Stimulated activated CD8-positive, alpha-beta memory T cell treated with anti-CD3 and anti-CD28 coated beads, Interleukin-12 subunit alpha, Interleukin-12 subunit beta, amount 100 ng/mL, for 4 hours (primary cell): Measurements from ENCODE around the gene LRRC51.
"Not testable (repeated sequence)": the region's sequence is repeated elsewhere in the genome, so short reads cannot be mapped to it uniquely, and the experiment has no call there.

Source experiments
- DNase-seq: peaks from one replicate; pipeline ENCODE4 v3.0.0-alpha.2; 2020; ENCODE audit warnings: low read depth

LRRC51 gene

GRCh38 chr11:72140661-72141060 lies 60.0 kb downstream of the LRRC51 start:
- no peak for DNase-seq

- DNase-seq: no peak
Measured at GRCh38 chr11:72141066-72141465, 60.4 kb downstream of the LRRC51 start.

GRCh38 chr11:72142086-72142485 lies 61.4 kb downstream of the LRRC51 start:
- DNase-seq: not testable (repeated sequence)

GRCh38 chr11:72142543-72142942 lies 61.9 kb downstream of the LRRC51 start:
- DNase-seq: not testable (repeated sequence)

- no peak for DNase-seq
Measured at GRCh38 chr11:72144807-72145565, 64.3 kb downstream of the LRRC51 start.
